ENCODE data around the gene A2ML1. TPM values are rescaled to one million over a fixed set of nuclear protein-coding genes. Genes with fewer than 3 reads are reported as not detected.

The A2ML1 gene
- total RNA-seq, 1 experiment from 2014 or later, result 3.3 TPM

GRCh38 chr12:8832500-8832899, 10.1 kb downstream of the A2ML1 start:
- TF ChIP-seq EZH2 (IDR thresholded peaks at IDR 0.05; ENCODE audit: borderline replicate concordance, low read depth, low read length, poor library complexity, severe bottlenecking), result no peak
- no peak for TF ChIP-seq CTCF (conservative IDR thresholded peaks at IDR 0.05; ENCODE audit: low read depth, low read length)
- Histone ChIP-seq H3K4me1 (ENCODE audit: insufficient read depth, low read length, poor library complexity, severe bottlenecking) (no peaks in the 10 kb centered on the region), H3K36me3 (ENCODE audit: insufficient read depth, low read length, poor library complexity, severe bottlenecking) (no peaks in the 10 kb centered on the region), H3K27ac (ENCODE audit: low read depth, low read length, poor library complexity, severe bottlenecking) (no peak overlapping the region), H3K27me3 (replicated peaks; ENCODE audit: insufficient read depth, low read depth, low read length, poor library complexity) (no peaks in the 10 kb centered on the region), H3K4me3 (ENCODE audit: low read depth, low read length, poor library complexity, severe bottlenecking) (no peak overlapping the region), H3K9me3 (ENCODE audit: low read depth, low read length, poor library complexity, severe bottlenecking) (no peaks in the 10 kb centered on the region)
- ChIA-PET CTCF (no interaction called here), POLR2A (ENCODE audit: low non-redundant PET) (no interaction called here)
- BruUV-seq (replicated peaks), result no TSS peak
- no peak for DNase-seq (ENCODE audit: low spot score)
- intact Hi-C loops (cut with micrococcal nuclease; ENCODE audit: unreplicated experiment), result no loop called here

GRCh38 chr12:8834230-8834629, 11.8 kb downstream of the A2ML1 start:
- H3K4me1 ChIP-seq (ENCODE audit: insufficient read depth, low read length, poor library complexity, severe bottlenecking), result no peaks in the 10 kb centered on the region
- H3K27ac ChIP-seq (ENCODE audit: low read depth, low read length, poor library complexity, severe bottlenecking), result no peak overlapping the region
- no peaks in the 10 kb centered on the region for H3K27me3 ChIP-seq (replicated peaks; ENCODE audit: insufficient read depth, low read depth, low read length, poor library complexity)
- POLR2A ChIA-PET (ENCODE audit: low non-redundant PET), result no interaction called here
- BruUV-seq (replicated peaks), result no TSS peak
- no peak overlapping the region for H3K4me3 ChIP-seq (ENCODE audit: low read depth, low read length, poor library complexity, severe bottlenecking)
- H3K36me3 ChIP-seq (ENCODE audit: insufficient read depth, low read length, poor library complexity, severe bottlenecking), result no peaks in the 10 kb centered on the region
- DNase-seq (ENCODE audit: low spot score), result no peak
- intact Hi-C loops (cut with micrococcal nuclease; ENCODE audit: unreplicated experiment), result no loop called here
- H3K9me3 ChIP-seq (ENCODE audit: low read depth, low read length, poor library complexity, severe bottlenecking), result no peaks in the 10 kb centered on the region
- TF ChIP-seq CTCF (conservative IDR thresholded peaks at IDR 0.05; ENCODE audit: low read depth, low read length), result no peak
- TF ChIP-seq EZH2 (IDR thresholded peaks at IDR 0.05; ENCODE audit: borderline replicate concordance, low read depth, low read length, poor library complexity, severe bottlenecking), result no peak
- CTCF ChIA-PET, result no interaction called here

GRCh38 chr12:8837291-8837690, 14.9 kb downstream of the A2ML1 start:
- DNase-seq (ENCODE audit: low spot score), result no peak
- intact Hi-C loops (cut with micrococcal nuclease; ENCODE audit: unreplicated experiment), result no loop called here
- H3K27me3 ChIP-seq (replicated peaks; ENCODE audit: insufficient read depth, low read depth, low read length, poor library complexity), result no peaks in the 10 kb centered on the region
- H3K9me3 ChIP-seq (ENCODE audit: low read depth, low read length, poor library complexity, severe bottlenecking), result no peaks in the 10 kb centered on the region
- no peak overlapping the region for H3K27ac ChIP-seq (ENCODE audit: low read depth, low read length, poor library complexity, severe bottlenecking)
- no peaks in the 10 kb centered on the region for H3K36me3 ChIP-seq (ENCODE audit: insufficient read depth, low read length, poor library complexity, severe bottlenecking)
- CTCF ChIA-PET, result interaction anchor here (0.7 kb wide), 1 partner anchor 226 kb away, joined by 8 read pairs; no protein-coding TSS in a partner anchor
- POLR2A ChIA-PET (ENCODE audit: low non-redundant PET), result interaction anchor here (0.6 kb wide), 1 partner anchor 1877 kb away, joined by 3 read pairs; no protein-coding TSS in a partner anchor
- no peak overlapping the region for H3K4me3 ChIP-seq (ENCODE audit: low read depth, low read length, poor library complexity, severe bottlenecking)
- no peaks in the 10 kb centered on the region for H3K4me1 ChIP-seq (ENCODE audit: insufficient read depth, low read length, poor library complexity, severe bottlenecking)
- TF ChIP-seq CTCF (conservative IDR thresholded peaks at IDR 0.05; ENCODE audit: low read depth, low read length), result no peak
- no peak for TF ChIP-seq EZH2 (IDR thresholded peaks at IDR 0.05; ENCODE audit: borderline replicate concordance, low read depth, low read length, poor library complexity, severe bottlenecking)
- no TSS peak for BruUV-seq (replicated peaks)
